Heart left ventricle (tissue), 16 donors: ENCODE measurements around the gene TBC1D21. TPM values are rescaled to one million over a fixed set of nuclear protein-coding genes. Genes with fewer than 3 reads are reported as not detected.

Experiments
- ATAC-seq, 4 donors: fragments of 200-7000 bp; cut with Tn5 transposase; one replicate each; pipeline ENCODE4 v1.9.1; 2020 to 2022; ENCODE audit warnings: moderate library complexity in 4 of 4, mild to moderate bottlenecking in 3 of 4, moderate number of reproducible peaks in 1 of 4
- DNase-seq, 5 donors: peaks; one replicate each; pipeline ENCODE4 v3.0.0-alpha.2; 2020
- H3K27ac ChIP-seq, 12 donors: fragments of 200-600 bp; sonication (generic) in 4 of 12; one replicate each; pipeline versions ENCODE4 v1.5.0 to v1.8.0; 2016 to 2022; ENCODE audit warnings: mild to moderate bottlenecking in 2 of 12
- H3K27me3 ChIP-seq, 9 donors: fragments of 200-600 bp; sonication (generic) in 2 of 9; one replicate each; pipeline versions ENCODE4 v1.5.1 to v1.8.0; 2016 to 2022; ENCODE audit warnings: mild to moderate bottlenecking in 3 of 9
- H3K36me3 ChIP-seq, 9 donors: fragments of 200-600 bp; sonication (generic) in 2 of 9; one replicate each; pipeline versions ENCODE4 v1.5.0 to v1.8.0; 2018 to 2022; ENCODE audit warnings: mild to moderate bottlenecking in 2 of 9
- H3K4me1 ChIP-seq, 12 donors: fragments of 200-600 bp; sonication (generic) in 4 of 12; one replicate each; pipeline versions ENCODE4 v1.5.0 to v1.8.0; 2016 to 2022; ENCODE audit warnings: mild to moderate bottlenecking in 3 of 12
- H3K4me3 ChIP-seq, 12 donors: fragments of 200-600 bp; sonication (generic) in 4 of 12; one replicate each; pipeline versions ENCODE4 v1.5.0 to v1.8.0; 2017 to 2022; ENCODE audit warnings: mild to moderate bottlenecking in 9 of 12, moderate library complexity in 4 of 12
- H3K9me3 ChIP-seq, 12 donors: fragments of 200-600 bp; sonication (generic) in 4 of 12; one replicate each; pipeline versions ENCODE4 v1.5.0 to v1.8.0; 2016 to 2022; ENCODE audit warnings: mild to moderate bottlenecking in 1 of 12
- CTCF ChIP-seq, 12 donors: fragments of 200-600 bp; sonication (generic) in 4 of 12; IDR thresholded peaks; one replicate each; pipeline versions ENCODE4 v1.5.0 to v1.8.0; 2018 to 2022; ENCODE audit warnings: antibody characterized with exemption in 12 of 12, mild to moderate bottlenecking in 5 of 12
- POLR2A ChIP-seq, 2 donors: fragments of 450-650 bp; IDR thresholded peaks; one replicate each; pipeline ENCODE4 v1.6.1; 2017; ENCODE audit warnings: antibody characterized with exemption in 2 of 2, mild to moderate bottlenecking in 2 of 2, moderate library complexity in 2 of 2
- WGBS, 4 donors: extraction: QIAGEN DNeasy Blood & Tissue Kit in 2 of 4; methylation state at CpG; one replicate each; pipeline versions ENCODE4 v1.1.5 to v1.1.7; 2013 to 2018; 5-methylcytosine and 5-hydroxymethylcytosine counted together
- intact Hi-C, 10 donors: fragments of 100-400 bp; cut with DNase I; formaldehyde crosslinking; loops; one replicate each; pipeline versions ENCODE4 v1.11.1 to v1.14.2; 2022
- long read RNA-seq, 3 donors: library from polyadenylated mRNA; unstranded; transcript quantifications; one replicate each; pipeline ENCODE4 v2.0.0, GENCODE V29; 2020 to 2021
- polyA plus RNA-seq, 2 donors: library from polyadenylated mRNA; stranded (reverse); fragments of 200-250 nt; gene quantifications; one replicate each; pipeline ENCODE4 v1.2.3, GENCODE V29; 2013
- total RNA-seq, 9 donors: library from RNA; depleted of rRNA in 2 of 9; stranded (reverse); fragments of >200 nt in 2 of 9; fragmentation: NEBNext Ultra II Directional in 3 of 9; extraction: Animal tissue kit (Norgen Biotek cat#: 25700) in 3 of 9; gene quantifications; one replicate each; pipeline versions ENCODE4 v1.1.0 to v1.2.4, GENCODE V29; 2016 to 2023
- donor health status: ischemic (EF 13 %, LVEDD 7.1; RV severe dilation, severe dysfunction).
- donor health status: healthy with polysubstance abuse.
- donor health status: DM: no; HTN: yes; CAD: no.
- donor health status: DM: no; HTN: no; CAD: no.
- donor health status: ischemic (EF 25% LVEDD 6.9; RV normal size, moderate dysfunction).
- donor health status: ischemic (EF 25% LVEDD 5.7; RV mildly dilated, moderate dysfunction).
- donor health status: healthy.
- donor health status: DM: yes; HTN: yes; CAD: no.
- donor health status: ischemic (EF 35%, LVEDD 5.7; RV mildly dilated, moderate dysfunction).
- donor health status: nonischemic (EF 11% LVEDD 7.7; RV severe dilation, severe dysfunction).
- donor health status: DM: yes; HTN: yes; CAD: no.
- donor health status: PGD.
- donor health status: ischemic (EF 29% LVEDD 5.4; RV normal size, mild dysfunction).
- donor health status: nonischemic (EF 23%, LVEDD 6.1; RV moderate dilation, normal function).

Gene TBC1D21
- total RNA-seq (not detected), polyA plus RNA-seq (not detected)
- long read RNA-seq, donor 1, result 0 reads
- long read RNA-seq, donor 2, result 0 reads
- long read RNA-seq, donor 3, result 0 reads

- Histone ChIP-seq H3K4me1 (peaks cover 0 to 21% (median 8%) of the 10 kb centered on the region in 12 donors), H3K4me3 (no peak within 1 kb of the TSS), H3K27ac (no peak within 1 kb of the TSS), H3K27me3 (peaks cover 0 to 8% (median 0%) of the 10 kb centered on the region in 9 donors), H3K9me3 (no peaks in the 10 kb centered on the region), H3K36me3 (no peaks in the 10 kb centered on the region)
- 73 to 77% (median 76%) methylated on average over 5 of the region's 5 CpGs for WGBS, 4 donors
- intact Hi-C loops, result loop anchor here in 7 of 10 donors (5.0 to 10.0 kb wide), 6 partner anchors 34 to 129 kb away; partner anchors contain the start of gene INSYN1 (in 1 of the 7)
- TF ChIP-seq POLR2A (IDR thresholded peaks at IDR 0.05) (no peak), CTCF (IDR thresholded peaks at IDR 0.05) (no peak)
- DNase-seq (no peak), ATAC-seq (no peak)
Measured at GRCh38 chr15:73873456-73873855, at the start of gene TBC1D21. Gene TBC1D21, plus strand, starts transcription at chr15:73873564. Its CDS starts 146 bp downstream, at chr15:73873710.

GRCh38 chr15:73826711-73827251, 46.6 kb upstream of the TBC1D21 start:
- Histone ChIP-seq H3K4me1 (no peaks in the 10 kb centered on the region), H3K4me3 (no peak overlapping the region), H3K27me3 (no peaks in the 10 kb centered on the region), H3K36me3 (no peaks in the 10 kb centered on the region), H3K27ac (no peak overlapping the region), H3K9me3 (no peaks in the 10 kb centered on the region)
- DNase-seq, result no peak
- intact Hi-C loops, result no loop called here
- no peak for TF ChIP-seq CTCF (IDR thresholded peaks at IDR 0.05)
- no peak for TF ChIP-seq POLR2A (IDR thresholded peaks at IDR 0.05)
- ATAC-seq, result no peak
- 58 to 77% (median 75%) methylated on average over 3 of the region's 3 CpGs for WGBS, 4 donors

- 52 to 70% (median 63%) methylated on average over 2 of the region's 2 CpGs for WGBS, 4 donors
- ATAC-seq (no peak), DNase-seq (no peak)
- H3K9me3 ChIP-seq, result no peaks in the 10 kb centered on the region
- intact Hi-C loops, result no loop called here
- no peak overlapping the region for H3K4me3 ChIP-seq
- H3K27me3 ChIP-seq, result no peaks in the 10 kb centered on the region
- H3K4me1 ChIP-seq, result no peaks in the 10 kb centered on the region
- no peak overlapping the region for H3K27ac ChIP-seq
- H3K36me3 ChIP-seq, result no peaks in the 10 kb centered on the region
- TF ChIP-seq POLR2A (IDR thresholded peaks at IDR 0.05), result no peak
- no peak for TF ChIP-seq CTCF (IDR thresholded peaks at IDR 0.05)
Measured at GRCh38 chr15:73829523-73829922, 43.8 kb upstream of the TBC1D21 start.

GRCh38 chr15:73832657-73833056, 40.7 kb upstream of the TBC1D21 start:
- no peaks in the 10 kb centered on the region for H3K9me3 ChIP-seq
- peak in 3 of 4 donors; percentile 44 to 57 (median 45) for ATAC-seq
- no peak for TF ChIP-seq POLR2A (IDR thresholded peaks at IDR 0.05)
- no peak for TF ChIP-seq CTCF (IDR thresholded peaks at IDR 0.05)
- H3K36me3 ChIP-seq, result no peaks in the 10 kb centered on the region
- no peak for DNase-seq
- WGBS, 4 donors, result 23 to 83% (median 34%) methylated on average over 1 of the region's 1 CpG
- no peak overlapping the region for H3K27ac ChIP-seq
- intact Hi-C loops, result no loop called here
- H3K4me1 ChIP-seq, result no peaks in the 10 kb centered on the region
- H3K27me3 ChIP-seq, result peaks cover 0 to 4% (median 0%) of the 10 kb centered on the region in 9 donors
- no peak overlapping the region for H3K4me3 ChIP-seq
